22Rv1 (cell line): ENCODE measurements around the gene TNKS2.

Experiments
- H3K27ac ChIP-seq: fragments of 450-650 bp; 2 replicates; pipeline ENCODE4 v1.5.1; 2017
- CTCF ChIP-seq: fragments of 450-650 bp; IDR thresholded peaks from 2 replicates; pipeline ENCODE4 v1.5.1; 2017; ENCODE audit warnings: mild to moderate bottlenecking
- ZFX ChIP-seq: fragments of 450-650 bp; IDR thresholded peaks from 2 replicates; pipeline ENCODE4 v1.6.1; 2017; ENCODE audit warnings: antibody characterized with exemption, borderline replicate concordance

Gene TNKS2

DNA sequence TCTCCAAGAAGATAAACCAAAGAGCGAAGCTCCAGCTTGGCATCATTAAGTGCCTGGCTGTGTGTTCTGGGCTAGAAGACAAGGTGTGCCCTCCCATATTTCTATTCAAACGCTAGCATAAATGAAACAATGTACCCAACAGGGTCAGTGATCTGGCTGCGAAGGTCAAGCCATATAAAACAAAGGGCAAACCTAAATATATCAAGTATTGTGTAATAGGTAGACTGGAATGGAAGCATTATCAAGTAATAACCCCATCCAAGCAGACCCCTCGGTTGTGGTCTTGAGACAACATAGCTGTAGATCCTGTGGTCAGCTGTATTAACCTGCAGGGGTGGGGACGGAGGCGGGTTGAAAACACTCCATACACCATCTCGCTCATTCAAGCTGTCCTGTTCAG is 31.6 kb upstream of the TNKS2 start:
- TF ChIP-seq ZFX (no peak), CTCF (no peak)

DNA sequence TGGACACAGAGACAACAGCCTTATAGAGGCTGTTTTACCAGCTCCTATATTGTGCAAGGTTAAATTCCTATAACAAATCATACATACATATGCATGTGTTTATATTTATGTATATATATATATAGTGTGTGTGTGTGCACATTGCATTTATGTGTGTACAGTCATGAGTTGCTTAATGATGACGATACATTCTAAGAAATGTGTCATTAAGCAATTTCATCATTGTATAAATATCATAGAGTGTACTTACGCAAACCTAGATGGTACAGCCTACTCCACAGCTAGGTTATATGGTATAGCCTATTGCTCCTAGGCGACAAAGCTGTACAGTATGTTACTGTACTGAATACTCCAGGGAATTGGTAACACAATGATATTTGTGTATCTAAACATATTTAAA is 30.1 kb upstream of the TNKS2 start:
- no peak overlapping the region for H3K27ac ChIP-seq
- TF ChIP-seq ZFX (no peak), CTCF (no peak)

More for the DNA sequence above, 31.6 kb upstream of the TNKS2 start:
- H3K27ac ChIP-seq, result no peak overlapping the region

GRCh38 chr10:91771907-91772306 is 26.3 kb upstream of the TNKS2 start:
- TF ChIP-seq CTCF, result no peak
- TF ChIP-seq ZFX, result no peak

GRCh38 chr10:91772461-91772860 is 25.8 kb upstream of the TNKS2 start:
- TF ChIP-seq CTCF (no peak), ZFX (no peak)
- no peak overlapping the region for H3K27ac ChIP-seq

More at GRCh38 chr10:91771907-91772306, 26.3 kb upstream of the TNKS2 start:
- H3K27ac ChIP-seq, result no peak overlapping the region

- H3K27ac ChIP-seq, result no peak overlapping the region
- TF ChIP-seq CTCF, result no peak
- no peak for TF ChIP-seq ZFX
Measured at GRCh38 chr10:91772869-91773268, 25.4 kb upstream of the TNKS2 start.

DNA sequence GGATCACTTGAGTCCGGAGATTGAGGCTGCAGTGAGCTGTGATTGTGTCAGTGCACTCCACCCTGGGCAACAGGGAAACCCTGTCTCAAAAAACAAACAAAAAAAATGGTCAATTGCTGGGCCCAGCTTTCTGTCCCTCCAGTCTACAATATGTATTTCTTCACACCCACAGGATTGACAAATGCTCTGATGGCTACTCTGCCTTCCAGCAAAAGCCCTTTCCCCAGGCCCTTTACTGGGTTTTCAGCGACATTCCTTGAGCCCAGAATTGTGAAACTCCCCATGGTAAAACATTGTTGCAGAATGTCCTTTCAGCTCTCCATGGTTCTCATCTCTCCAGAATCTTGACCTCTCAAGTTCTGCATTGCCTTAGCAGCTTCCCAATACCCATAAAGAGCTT is 23.7 kb upstream of the TNKS2 start:
- no peak overlapping the region for H3K27ac ChIP-seq
- TF ChIP-seq ZFX, result no peak
- no peak for TF ChIP-seq CTCF

DNA sequence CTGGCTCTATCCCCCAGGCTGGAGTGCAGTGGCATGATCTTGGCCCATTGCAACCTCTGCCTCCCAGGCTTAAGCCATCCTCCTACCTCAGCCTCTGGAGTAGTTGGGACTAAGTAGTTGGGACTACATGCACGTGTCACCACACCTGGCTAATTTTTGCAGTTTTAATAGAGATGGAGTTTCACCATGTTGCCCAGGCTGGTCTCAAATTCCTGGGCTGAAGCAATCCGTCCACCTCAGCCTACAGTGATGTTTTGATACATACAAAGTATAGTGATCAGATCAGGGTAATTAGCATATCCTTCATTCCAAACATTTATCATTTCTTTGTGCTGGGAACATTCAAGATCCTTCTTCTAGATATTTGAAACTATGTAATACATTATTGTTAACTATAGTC is 22.5 kb upstream of the TNKS2 start:
- TF ChIP-seq CTCF, result no peak
- TF ChIP-seq ZFX, result no peak
- no peak overlapping the region for H3K27ac ChIP-seq
